Glutamatergic neuron (in vitro differentiated cells): Measurements from ENCODE around the gene RINT1. TPM values are rescaled to one million over a fixed set of nuclear protein-coding genes. Genes with fewer than 3 reads are reported as not detected.
A peak's percentile ranks its signal among the peaks of the same experiment; 100 is the strongest.

Experiments used
- DNase-seq: peaks from one replicate; pipeline ENCODE4 v3.0.0; 2022
- H3K27ac Mint-ChIP-seq: one replicate; pipeline ENCODE4 v1.8.0; 2020; ENCODE audit warnings: mild to moderate bottlenecking, mixed read lengths, inconsistent platforms; ENCODE audit not compliant: unreplicated experiment
- H3K27me3 Mint-ChIP-seq: one replicate; pipeline ENCODE4 v1.8.0; 2020; ENCODE audit warnings: mild to moderate bottlenecking, moderate library complexity, mixed read lengths, inconsistent platforms; ENCODE audit not compliant: unreplicated experiment
- H3K36me3 Mint-ChIP-seq: one replicate; pipeline ENCODE4 v1.8.0; 2020; ENCODE audit warnings: mild to moderate bottlenecking, mixed read lengths, inconsistent platforms; ENCODE audit not compliant: unreplicated experiment
- H3K4me1 Mint-ChIP-seq: one replicate; pipeline ENCODE4 v1.8.0; 2020; ENCODE audit warnings: mild to moderate bottlenecking, low read depth, mixed read lengths, inconsistent platforms; ENCODE audit not compliant: unreplicated experiment
- H3K4me3 Mint-ChIP-seq: one replicate; pipeline ENCODE4 v1.8.0; 2020; ENCODE audit warnings: mild to moderate bottlenecking, mixed read lengths, inconsistent platforms; ENCODE audit not compliant: unreplicated experiment
- H3K9me3 Mint-ChIP-seq: one replicate; pipeline ENCODE4 v1.8.0; 2020; ENCODE audit warnings: mild to moderate bottlenecking, moderate library complexity, mixed read lengths, inconsistent platforms; ENCODE audit not compliant: unreplicated experiment
- total RNA-seq: library from RNA; stranded (reverse); fragmentation: NEBNext Ultra II Directional; extraction: Animal tissue kit (Norgen Biotek cat#: 25700); gene quantifications from one replicate; pipeline ENCODE4 v1.2.1, GENCODE V29; 2021; ENCODE audit not compliant: unreplicated experiment
- TF ChIP-seq, protein P1 (sequence below): fragments of 200-600 bp; sonication (generic); IDR thresholded peaks from one replicate; pipeline ENCODE4 v1.5.0; 2021; ENCODE audit not compliant: partially characterized antibody, unreplicated experiment

Gene RINT1
- total RNA-seq, 1 donor from 2014 or later = 23.4 TPM

DNA sequence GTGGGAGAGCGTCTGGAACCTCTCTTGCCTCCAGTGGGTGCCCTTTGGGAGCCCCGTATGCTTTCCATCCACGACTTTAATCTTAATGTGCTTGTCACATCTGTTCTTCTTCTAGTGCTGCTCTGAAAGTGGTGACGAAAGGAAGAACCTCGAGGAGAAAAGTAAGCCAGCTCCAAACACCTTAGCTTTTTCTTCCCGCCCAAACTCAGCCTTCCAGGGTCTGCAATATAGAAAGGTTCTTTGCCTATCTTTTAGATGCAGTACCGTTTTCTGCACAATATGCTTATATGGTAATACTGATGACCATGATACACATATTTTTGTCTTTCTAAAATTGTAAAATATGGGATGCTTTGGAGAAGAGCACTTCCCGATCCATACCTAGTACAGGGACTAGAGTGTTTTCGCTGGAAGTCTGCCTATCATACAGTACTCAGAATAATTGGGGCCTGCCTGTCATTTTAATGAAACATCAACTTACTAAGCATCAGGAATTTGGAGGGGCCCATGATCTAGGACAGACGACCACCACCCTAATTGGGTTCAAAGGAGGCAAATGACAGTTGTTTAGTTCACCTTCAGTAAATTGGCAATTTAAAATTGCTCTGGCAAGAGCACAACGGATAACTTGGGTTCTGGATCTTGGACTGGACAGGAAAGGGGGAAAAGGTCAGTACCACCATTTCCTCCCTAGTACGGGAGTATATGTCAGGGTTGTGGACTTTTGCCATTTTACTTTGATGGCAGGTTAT lies 884 bp downstream of the RINT1 start:
- H3K36me3 Mint-ChIP-seq = peaks cover 4% of the 10 kb centered on the region
- H3K27ac Mint-ChIP-seq = peak overlapping the region; percentile 76
- TF ChIP-seq, protein P1, sequence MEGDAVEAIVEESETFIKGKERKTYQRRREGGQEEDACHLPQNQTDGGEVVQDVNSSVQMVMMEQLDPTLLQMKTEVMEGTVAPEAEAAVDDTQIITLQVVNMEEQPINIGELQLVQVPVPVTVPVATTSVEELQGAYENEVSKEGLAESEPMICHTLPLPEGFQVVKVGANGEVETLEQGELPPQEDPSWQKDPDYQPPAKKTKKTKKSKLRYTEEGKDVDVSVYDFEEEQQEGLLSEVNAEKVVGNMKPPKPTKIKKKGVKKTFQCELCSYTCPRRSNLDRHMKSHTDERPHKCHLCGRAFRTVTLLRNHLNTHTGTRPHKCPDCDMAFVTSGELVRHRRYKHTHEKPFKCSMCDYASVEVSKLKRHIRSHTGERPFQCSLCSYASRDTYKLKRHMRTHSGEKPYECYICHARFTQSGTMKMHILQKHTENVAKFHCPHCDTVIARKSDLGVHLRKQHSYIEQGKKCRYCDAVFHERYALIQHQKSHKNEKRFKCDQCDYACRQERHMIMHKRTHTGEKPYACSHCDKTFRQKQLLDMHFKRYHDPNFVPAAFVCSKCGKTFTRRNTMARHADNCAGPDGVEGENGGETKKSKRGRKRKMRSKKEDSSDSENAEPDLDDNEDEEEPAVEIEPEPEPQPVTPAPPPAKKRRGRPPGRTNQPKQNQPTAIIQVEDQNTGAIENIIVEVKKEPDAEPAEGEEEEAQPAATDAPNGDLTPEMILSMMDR = no peak
- peak overlapping the region; percentile 92 for H3K4me3 Mint-ChIP-seq
- peaks cover 2% of the 10 kb centered on the region for H3K9me3 Mint-ChIP-seq
- no peak for DNase-seq
- H3K27me3 Mint-ChIP-seq = peaks cover 2% of the 10 kb centered on the region
- peaks cover 9% of the 10 kb centered on the region for H3K4me1 Mint-ChIP-seq

DNA sequence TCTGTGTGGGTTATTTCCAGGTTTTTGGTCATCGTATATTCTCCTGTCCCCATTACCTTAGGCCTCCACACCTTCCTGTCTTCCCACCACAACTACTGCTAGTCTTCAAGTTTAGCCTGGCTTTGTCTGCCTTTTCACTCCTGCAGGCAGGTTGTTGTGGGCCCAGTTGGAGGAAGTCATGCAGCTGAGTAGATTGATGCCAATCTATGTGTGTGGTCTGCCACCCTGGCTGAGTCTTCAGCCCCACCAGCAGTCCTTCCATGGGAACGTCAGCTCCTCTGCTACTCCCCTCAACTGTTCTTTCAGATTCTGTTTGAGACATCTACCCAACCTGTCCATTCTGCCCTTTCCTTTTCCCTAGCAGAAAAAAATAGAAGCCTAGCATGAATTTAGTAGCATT lies 6.3 kb downstream of the RINT1 start:
- H3K27me3 Mint-ChIP-seq = no peaks in the 10 kb centered on the region
- H3K4me1 Mint-ChIP-seq = no peaks in the 10 kb centered on the region
- H3K36me3 Mint-ChIP-seq = no peaks in the 10 kb centered on the region
- no peaks in the 10 kb centered on the region for H3K9me3 Mint-ChIP-seq
- DNase-seq = no peak
- H3K27ac Mint-ChIP-seq = no peak overlapping the region
- no peak overlapping the region for H3K4me3 Mint-ChIP-seq
- TF ChIP-seq, protein P1 = no peak

DNA sequence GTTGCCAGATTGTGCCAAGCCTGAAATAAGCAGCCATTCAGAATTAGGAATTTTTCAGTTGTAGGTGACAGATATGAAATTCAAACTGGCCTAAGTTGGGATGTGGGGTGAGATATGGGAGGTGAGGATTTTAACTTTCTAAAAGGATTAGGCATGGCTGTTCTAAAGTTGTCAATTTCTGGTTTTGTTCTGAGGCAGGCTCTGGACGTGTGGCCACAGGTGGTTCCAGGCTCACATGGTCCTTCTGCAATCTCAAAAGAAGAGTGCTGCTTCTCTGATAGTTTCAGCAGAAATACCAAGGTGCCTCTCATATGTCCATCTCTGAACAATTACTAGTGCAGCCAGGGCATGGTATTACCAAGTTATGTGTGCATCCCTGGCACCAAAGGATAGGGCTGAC lies 27.9 kb downstream of the RINT1 start:
- no peak for DNase-seq
- Mint-ChIP-seq H3K27me3 (peaks cover 3% of the 10 kb centered on the region), H3K9me3 (no peaks in the 10 kb centered on the region), H3K4me3 (no peak overlapping the region), H3K4me1 (no peaks in the 10 kb centered on the region), H3K27ac (no peak overlapping the region), H3K36me3 (no peaks in the 10 kb centered on the region)
- TF ChIP-seq, protein P1 = no peak

DNA sequence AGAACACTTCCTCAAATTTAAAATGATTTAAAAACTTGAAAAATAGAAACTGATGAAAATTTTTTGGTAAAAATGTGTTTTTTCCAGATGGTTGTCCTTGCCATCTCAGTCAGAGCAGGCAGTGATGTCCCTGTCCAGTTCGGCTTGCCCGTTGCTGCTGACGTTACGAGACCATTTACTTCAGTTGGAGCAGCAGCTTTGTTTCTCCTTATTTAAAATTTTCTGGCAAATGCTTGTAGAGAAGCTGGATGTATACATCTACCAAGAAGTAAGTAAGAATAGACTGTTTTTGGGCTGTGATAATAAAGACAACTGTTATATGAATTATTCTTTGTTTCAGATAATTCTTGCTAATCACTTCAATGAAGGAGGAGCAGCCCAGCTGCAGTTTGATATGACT lies 33.2 kb downstream of the RINT1 start:
- H3K4me1 Mint-ChIP-seq = no peaks in the 10 kb centered on the region
- no peak for DNase-seq
- peaks cover 1% of the 10 kb centered on the region for H3K27me3 Mint-ChIP-seq
- H3K27ac Mint-ChIP-seq = no peak overlapping the region
- TF ChIP-seq, protein P1 = no peak
- no peak overlapping the region for H3K4me3 Mint-ChIP-seq
- no peaks in the 10 kb centered on the region for H3K36me3 Mint-ChIP-seq
- no peaks in the 10 kb centered on the region for H3K9me3 Mint-ChIP-seq

DNA sequence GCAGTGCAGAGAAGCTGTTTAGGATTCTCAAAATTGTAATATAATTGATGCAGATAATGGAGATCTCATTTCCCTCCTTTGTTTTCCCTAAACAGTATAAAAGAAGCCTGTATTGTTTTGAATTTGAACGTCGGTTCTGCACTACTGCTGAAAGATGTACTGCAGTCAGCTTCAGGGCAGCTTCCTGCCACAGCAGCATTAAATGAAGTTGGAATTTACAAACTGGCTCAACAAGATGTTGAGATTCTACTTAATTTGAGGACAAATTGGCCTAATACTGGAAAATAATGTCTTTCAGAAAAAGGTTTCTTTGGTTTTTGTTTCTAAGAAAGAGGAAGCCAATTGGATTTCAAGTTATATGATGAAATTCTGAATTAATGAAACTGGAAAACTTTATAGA lies 35.0 kb downstream of the RINT1 start:
- TF ChIP-seq, protein P1 = no peak
- H3K4me3 Mint-ChIP-seq = no peak overlapping the region
- H3K9me3 Mint-ChIP-seq = no peaks in the 10 kb centered on the region
- H3K36me3 Mint-ChIP-seq = no peaks in the 10 kb centered on the region
- H3K4me1 Mint-ChIP-seq = no peaks in the 10 kb centered on the region
- no peaks in the 10 kb centered on the region for H3K27me3 Mint-ChIP-seq
- no peak for DNase-seq
- H3K27ac Mint-ChIP-seq = no peak overlapping the region
